Measurements from ENCODE around the gene PRRC1. TPM values are rescaled to one million over a fixed set of nuclear protein-coding genes. Genes with fewer than 3 reads are reported as not detected.

The PRRC1 gene
- total RNA-seq, 1 donor from 2014 or later = 80.9 TPM

- H3K36me3 Mint-ChIP-seq (ENCODE audit: insufficient read depth) = no peaks in the 10 kb centered on the region
- H3K27me3 Mint-ChIP-seq = peaks cover 10% of the 10 kb centered on the region
- no peak overlapping the region for H3K27ac Mint-ChIP-seq
- DNase-seq (ENCODE audit: low spot score, unreplicated experiment) = no peak
- H3K4me1 Mint-ChIP-seq (ENCODE audit: low read depth) = peaks cover 8% of the 10 kb centered on the region
- no peak overlapping the region for H3K4me3 Mint-ChIP-seq (ENCODE audit: low read depth)
- no peaks in the 10 kb centered on the region for H3K9me3 Mint-ChIP-seq (ENCODE audit: low read depth)
- no peak for TF ChIP-seq CTCF (IDR thresholded peaks at IDR 0.05; ENCODE audit: unreplicated experiment)
Measured at GRCh38 chr5:127596501-127596900, 79.1 kb downstream of the PRRC1 start.

GRCh38 chr5:127599320-127599719 is 81.9 kb downstream of the PRRC1 start:
- DNase-seq (ENCODE audit: low spot score, unreplicated experiment) = no peak
- no peaks in the 10 kb centered on the region for H3K36me3 Mint-ChIP-seq (ENCODE audit: insufficient read depth)
- H3K27me3 Mint-ChIP-seq = peaks cover 10% of the 10 kb centered on the region
- no peak overlapping the region for H3K27ac Mint-ChIP-seq
- H3K4me1 Mint-ChIP-seq (ENCODE audit: low read depth) = peaks cover 21% of the 10 kb centered on the region
- H3K9me3 Mint-ChIP-seq (ENCODE audit: low read depth) = no peaks in the 10 kb centered on the region
- H3K4me3 Mint-ChIP-seq (ENCODE audit: low read depth) = no peak overlapping the region
- no peak for TF ChIP-seq CTCF (IDR thresholded peaks at IDR 0.05; ENCODE audit: unreplicated experiment)

GRCh38 chr5:127599847-127600246 is 82.4 kb downstream of the PRRC1 start:
- Mint-ChIP-seq H3K4me3 (ENCODE audit: low read depth) (no peak overlapping the region), H3K9me3 (ENCODE audit: low read depth) (no peaks in the 10 kb centered on the region), H3K4me1 (ENCODE audit: low read depth) (peaks cover 22% of the 10 kb centered on the region), H3K27ac (no peak overlapping the region), H3K27me3 (peaks cover 10% of the 10 kb centered on the region), H3K36me3 (ENCODE audit: insufficient read depth) (no peaks in the 10 kb centered on the region)
- no peak for DNase-seq (ENCODE audit: low spot score, unreplicated experiment)
- no peak for TF ChIP-seq CTCF (IDR thresholded peaks at IDR 0.05; ENCODE audit: unreplicated experiment)

- H3K4me3 Mint-ChIP-seq (ENCODE audit: low read depth) = no peak overlapping the region
Measured at GRCh38 chr5:127601111-127601510, 83.7 kb downstream of the PRRC1 start.

GRCh38 chr5:127601601-127602000 is 84.2 kb downstream of the PRRC1 start:
- Mint-ChIP-seq H3K27me3 (no peaks in the 10 kb centered on the region), H3K36me3 (ENCODE audit: insufficient read depth) (no peaks in the 10 kb centered on the region), H3K4me3 (ENCODE audit: low read depth) (no peak overlapping the region), H3K4me1 (ENCODE audit: low read depth) (peaks cover 20% of the 10 kb centered on the region), H3K9me3 (ENCODE audit: low read depth) (no peaks in the 10 kb centered on the region), H3K27ac (no peak overlapping the region)
- no peak for DNase-seq (ENCODE audit: low spot score, unreplicated experiment)
- no peak for TF ChIP-seq CTCF (IDR thresholded peaks at IDR 0.05; ENCODE audit: unreplicated experiment)

More at GRCh38 chr5:127601111-127601510, 83.7 kb downstream of the PRRC1 start:
- Mint-ChIP-seq H3K9me3 (ENCODE audit: low read depth) (no peaks in the 10 kb centered on the region), H3K36me3 (ENCODE audit: insufficient read depth) (no peaks in the 10 kb centered on the region), H3K27ac (no peak overlapping the region), H3K4me1 (ENCODE audit: low read depth) (peaks cover 22% of the 10 kb centered on the region), H3K27me3 (peaks cover 5% of the 10 kb centered on the region)
- TF ChIP-seq CTCF (IDR thresholded peaks at IDR 0.05; ENCODE audit: unreplicated experiment) = no peak
- no peak for DNase-seq (ENCODE audit: low spot score, unreplicated experiment)
